Measurements from ENCODE around the gene VDR.

DNA sequence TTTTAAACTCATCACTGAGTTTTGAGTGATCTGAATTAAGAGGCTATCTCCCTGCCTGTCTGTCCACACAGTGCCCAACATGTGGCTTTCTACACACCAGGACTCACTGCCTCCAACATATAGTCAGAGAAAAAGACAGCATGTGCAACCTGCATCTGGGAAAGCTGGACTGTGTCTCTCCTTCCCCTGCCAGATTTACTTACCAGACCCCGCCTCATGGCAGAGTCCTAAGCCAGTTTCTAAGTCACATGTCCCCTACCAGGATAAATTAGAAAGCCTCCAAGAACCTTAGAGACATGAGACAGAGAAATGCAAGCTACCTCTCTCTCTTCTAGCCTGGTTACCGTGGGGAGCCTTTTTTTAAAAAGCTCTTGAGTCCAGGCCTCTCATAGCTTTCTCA is 82.4 kb downstream of the VDR start:
- TF ChIP-seq EZH2 (IDR thresholded peaks at IDR 0.05) (no peak), POLR2AphosphoS5 (IDR thresholded peaks at IDR 0.05; ENCODE audit: borderline replicate concordance, low read depth, low read length) (no peak), FOXP2 (optimal IDR thresholded peaks at IDR 0.05; ENCODE audit: control extremely low read depth, extremely low read length, insufficient read depth) (no peak)
